Cardiac septum (tissue), 1 donor: ENCODE data around the gene ALOX15. TPM values are rescaled to one million over a fixed set of nuclear protein-coding genes. Genes with fewer than 3 reads are reported as not detected.

ENCODE experiments used
- DNase-seq: peaks from one replicate; pipeline ENCODE4 v3.0.0-alpha.2; 2020; ENCODE audit warnings: low spot score
- intact Hi-C: fragments of 100-400 bp; cut with DNase I; formaldehyde crosslinking; loops from one replicate; pipeline ENCODE4 v1.14.0; 2022
- total RNA-seq: library from RNA; stranded (reverse); fragmentation: NEBNext Ultra II Directional; extraction: Animal tissue kit (Norgen Biotek cat#: 25700); gene quantifications from one replicate; pipeline ENCODE4 v1.2.1, GENCODE V29; 2021
- donor health status: DM: no; HTN: no; CAD: no.

ALOX15 gene
- total RNA-seq, 1 donor from 2014 or later: 0.35 TPM

GRCh38 chr17:4584101-4584916, 57.2 kb downstream of the ALOX15 start, which contains the start of gene SMTNL2:
Gene SMTNL2, plus strand, starts transcription at chr17:4584529. Its CDS starts 77 bp downstream, at chr17:4584606.
- DNase-seq: no peak
- intact Hi-C loops: no loop called here

- intact Hi-C loops: no loop called here
- DNase-seq: no peak
Observed at GRCh38 chr17:4583782-4584100, 57.7 kb downstream of the ALOX15 start.

- intact Hi-C loops: no loop called here
- no peak for DNase-seq
Observed at GRCh38 chr17:4583206-4583605, 58.3 kb downstream of the ALOX15 start.

- intact Hi-C loops: no loop called here
- no peak for DNase-seq
Observed at GRCh38 chr17:4582691-4583090, 58.8 kb downstream of the ALOX15 start.

- DNase-seq: no peak
- intact Hi-C loops: no loop called here
Observed at GRCh38 chr17:4582101-4582501, 59.4 kb downstream of the ALOX15 start.

Other genes starting within 250 kb of the ALOX15 start
- 0.54 TPM for gene SPNS3, start 207.7 kb downstream of the ALOX15 start, total RNA-seq
- 10.3 TPM for gene SPNS2, start 142.8 kb downstream of the ALOX15 start, total RNA-seq
- 26.1 TPM for gene MYBBP1A, start 86.3 kb downstream of the ALOX15 start, total RNA-seq
- not detected for gene GGT6, start 81.1 kb downstream of the ALOX15 start, total RNA-seq
- 8.1 TPM for gene SMTNL2, start 57.1 kb downstream of the ALOX15 start, total RNA-seq
- gene PELP1, start 62.5 kb upstream of the ALOX15 start, total RNA-seq: 36.4 TPM
- gene ARRB2, start 69.0 kb upstream of the ALOX15 start, total RNA-seq: 20.8 TPM
- gene MED11, start 89.8 kb upstream of the ALOX15 start, total RNA-seq: 19.9 TPM
- 0.40 TPM for gene ZMYND15, start 98.2 kb upstream of the ALOX15 start, total RNA-seq
- 3.6 TPM for gene CXCL16, start 98.2 kb upstream of the ALOX15 start, total RNA-seq
- gene TM4SF5, start 130.2 kb upstream of the ALOX15 start, total RNA-seq: not detected
- gene VMO1, start 144.7 kb upstream of the ALOX15 start, total RNA-seq: 0.97 TPM
- not detected for gene GLTPD2, start 147.3 kb upstream of the ALOX15 start, total RNA-seq
- 147 TPM for gene PSMB6, start 154.5 kb upstream of the ALOX15 start, total RNA-seq
- gene PLD2, start 165.5 kb upstream of the ALOX15 start, total RNA-seq: 9.5 TPM
- 44.0 TPM for gene MINK1, start 191.7 kb upstream of the ALOX15 start, total RNA-seq